Measurements from ENCODE around the gene OR2T2.
"Not testable (repeated sequence)": the region's sequence is repeated elsewhere in the genome, so short reads cannot be mapped to it uniquely, and the experiment has no call there.

The OR2T2 gene, protein sequence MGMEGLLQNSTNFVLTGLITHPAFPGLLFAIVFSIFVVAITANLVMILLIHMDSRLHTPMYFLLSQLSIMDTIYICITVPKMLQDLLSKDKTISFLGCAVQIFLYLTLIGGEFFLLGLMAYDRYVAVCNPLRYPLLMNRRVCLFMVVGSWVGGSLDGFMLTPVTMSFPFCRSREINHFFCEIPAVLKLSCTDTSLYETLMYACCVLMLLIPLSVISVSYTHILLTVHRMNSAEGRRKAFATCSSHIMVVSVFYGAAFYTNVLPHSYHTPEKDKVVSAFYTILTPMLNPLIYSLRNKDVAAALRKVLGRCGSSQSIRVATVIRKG

GRCh38 chr1:248445399-248445798, at the start of gene OR2T2:
Gene OR2T2 (plus strand): TSS chr1:248445637. CDS start chr1:248452798, 7,161 bp downstream.
- DNase-seq, result not testable (repeated sequence)

DNA sequence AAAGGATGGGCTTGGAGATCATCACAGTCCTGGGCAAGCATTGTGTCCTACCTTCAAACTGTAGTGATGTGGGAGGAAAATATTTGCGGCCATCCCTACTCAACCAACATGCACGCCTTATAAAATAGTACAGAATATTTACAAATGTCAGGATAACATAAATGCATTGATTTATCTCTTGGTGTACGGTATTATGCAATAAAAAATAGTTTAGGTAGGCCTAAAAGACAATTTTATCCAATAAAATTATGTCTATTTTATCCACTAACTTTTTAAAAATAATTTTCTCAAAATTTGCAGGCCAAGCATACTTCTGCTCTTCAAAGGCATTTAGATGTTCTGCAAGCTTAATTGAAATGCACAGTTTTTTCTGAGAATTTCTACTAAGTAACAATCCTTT, 42.7 kb upstream of the OR2T2 start, which contains the start of gene OR2T1:
Gene OR2T1, plus strand, starts transcription at position 301 of the 400 bp plus-strand sequence. CDS start 3,100 bp downstream, outside the sequence.
- no peak for DNase-seq

- DNase-seq, result peak; percentile 53
These were observed 41.4 kb upstream of the OR2T2 start for GRCh38 chr1:248404024-248404423.

DNA sequence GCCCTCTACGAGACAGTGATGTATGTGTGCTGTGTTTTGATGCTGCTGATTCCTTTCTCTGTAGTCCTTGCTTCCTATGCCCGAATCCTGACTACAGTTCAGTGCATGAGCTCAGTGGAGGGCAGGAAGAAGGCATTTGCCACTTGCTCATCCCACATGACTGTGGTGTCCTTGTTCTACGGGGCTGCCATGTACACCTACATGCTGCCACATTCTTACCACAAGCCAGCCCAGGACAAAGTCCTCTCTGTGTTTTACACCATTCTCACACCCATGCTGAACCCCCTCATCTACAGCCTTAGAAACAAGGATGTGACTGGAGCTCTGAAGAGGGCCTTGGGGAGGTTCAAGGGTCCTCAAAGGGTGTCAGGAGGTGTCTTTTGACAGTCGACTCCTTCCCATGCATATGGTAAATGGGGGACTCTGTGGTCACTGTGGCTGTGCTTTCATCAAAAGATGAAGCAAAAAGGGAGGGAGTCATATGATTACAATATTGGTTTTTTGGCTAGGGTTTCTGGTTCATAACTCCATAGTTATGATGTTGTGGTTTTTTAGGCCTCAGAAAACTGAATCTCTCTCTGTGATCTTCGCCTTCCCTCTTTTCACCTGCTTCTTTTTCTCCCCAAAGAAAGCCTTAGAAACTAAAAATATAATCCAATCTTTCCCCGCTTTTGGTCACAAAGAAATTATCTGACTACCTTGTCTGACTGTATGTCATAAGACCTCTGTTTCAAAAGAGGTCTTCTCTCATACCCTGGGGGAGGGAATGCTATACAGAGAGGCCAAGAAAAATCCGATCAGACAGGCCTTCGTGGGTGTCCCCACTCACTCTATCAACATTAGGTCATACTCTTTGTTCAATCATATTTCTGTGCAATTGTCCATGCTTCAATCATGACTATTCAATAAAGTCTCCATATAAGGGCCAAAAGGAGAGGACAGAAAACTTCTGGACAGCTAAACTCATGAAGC, 38.4 kb upstream of the OR2T2 start:
- DNase-seq, result no peak

DNA sequence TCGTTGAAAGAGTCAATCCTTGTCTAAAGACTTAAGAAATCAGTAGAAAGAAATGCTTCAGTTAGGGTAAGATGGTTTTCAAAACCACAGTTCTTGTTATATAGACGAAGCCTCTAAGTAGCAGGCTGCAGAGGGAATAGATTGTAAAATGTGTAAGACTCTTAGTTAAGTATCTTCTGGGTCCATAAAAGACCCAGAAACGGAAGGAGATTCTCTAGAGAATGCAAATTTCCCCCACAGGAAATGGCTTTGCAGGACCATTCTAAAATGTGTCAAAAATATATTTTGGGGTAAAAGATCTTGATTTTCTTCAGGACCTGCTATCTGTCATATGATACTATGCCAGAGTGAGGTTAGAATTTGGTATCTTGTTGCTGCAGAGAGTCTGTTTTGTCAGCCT, 29.2 kb upstream of the OR2T2 start:
- DNase-seq, result no peak

DNA sequence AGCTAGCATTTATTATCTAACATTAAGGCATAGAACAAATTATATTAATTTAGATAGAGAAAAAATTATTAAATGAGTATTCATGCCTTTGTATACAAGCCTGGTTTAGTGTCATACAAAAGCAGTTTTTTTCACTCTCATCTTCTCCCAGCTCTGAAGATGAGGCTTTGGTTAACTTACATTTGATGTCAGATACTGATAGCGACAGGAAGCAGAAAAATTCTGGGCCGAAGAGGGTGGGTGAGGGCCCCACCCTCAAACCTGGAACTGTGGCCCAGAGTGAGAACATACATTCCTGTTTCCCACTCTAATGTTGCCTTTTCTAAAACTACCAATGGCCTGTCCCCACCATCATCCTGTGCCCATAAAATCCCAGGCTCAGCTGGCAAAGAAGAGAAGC, 27.6 kb upstream of the OR2T2 start:
- no peak for DNase-seq

DNA sequence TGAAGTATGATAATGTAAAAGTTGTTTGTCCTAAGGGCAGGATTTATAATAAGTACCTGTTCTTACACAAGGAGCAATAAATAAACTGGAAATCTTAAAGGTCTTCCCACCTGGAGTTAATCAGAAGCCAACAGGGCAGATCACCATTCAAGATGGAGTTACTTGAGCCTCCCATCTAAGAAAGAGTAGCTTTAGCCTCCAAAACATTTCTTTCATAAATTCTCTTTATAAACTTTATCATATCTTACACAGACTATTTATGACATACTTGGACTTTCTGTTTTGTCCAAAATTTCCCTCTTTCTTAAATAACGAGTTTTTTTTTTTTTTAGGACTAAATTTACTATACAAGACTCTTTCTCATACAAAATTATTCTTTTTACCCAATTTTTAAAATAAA, 24.1 kb upstream of the OR2T2 start:
- DNase-seq, result peak; percentile 9

DNA sequence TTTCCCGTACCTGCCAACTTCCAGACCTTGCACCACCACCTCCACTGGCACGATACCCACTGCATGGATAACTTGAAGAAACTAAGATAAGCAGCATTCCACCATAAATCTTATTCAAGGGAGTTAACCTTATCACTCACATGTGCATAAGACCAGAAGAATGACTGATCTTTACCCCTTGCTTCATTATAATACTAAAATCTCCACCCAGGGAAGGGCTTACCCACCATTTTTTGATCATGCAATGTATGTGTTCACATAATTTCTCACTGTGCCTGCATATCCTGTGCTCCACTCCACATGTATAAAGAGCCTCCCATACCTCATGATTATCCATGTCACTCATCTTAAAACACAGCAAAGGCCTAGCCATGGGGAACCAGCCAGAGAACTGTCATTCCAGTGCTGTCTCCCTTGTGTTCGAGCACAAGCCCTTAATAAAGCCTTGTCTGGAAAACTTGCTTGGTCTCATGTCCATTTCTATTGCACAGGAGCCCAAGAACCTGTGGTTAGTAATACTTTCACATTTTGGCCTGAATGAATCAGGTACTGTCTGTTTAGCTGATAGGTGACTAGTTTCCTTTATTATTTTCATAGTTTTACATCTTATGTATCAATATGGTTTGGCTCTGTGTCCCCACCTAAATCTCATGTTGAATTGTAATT, 17.8 kb upstream of the OR2T2 start:
- not testable (repeated sequence) for DNase-seq

- DNase-seq, result not testable (repeated sequence)
These were observed 17.3 kb upstream of the OR2T2 start for GRCh38 chr1:248428192-248428533.

- not testable (repeated sequence) for DNase-seq
These were observed 13.8 kb upstream of the OR2T2 start for GRCh38 chr1:248431683-248432082.

- not testable (repeated sequence) for DNase-seq
These were observed 13.2 kb upstream of the OR2T2 start for GRCh38 chr1:248432201-248432600.

DNA sequence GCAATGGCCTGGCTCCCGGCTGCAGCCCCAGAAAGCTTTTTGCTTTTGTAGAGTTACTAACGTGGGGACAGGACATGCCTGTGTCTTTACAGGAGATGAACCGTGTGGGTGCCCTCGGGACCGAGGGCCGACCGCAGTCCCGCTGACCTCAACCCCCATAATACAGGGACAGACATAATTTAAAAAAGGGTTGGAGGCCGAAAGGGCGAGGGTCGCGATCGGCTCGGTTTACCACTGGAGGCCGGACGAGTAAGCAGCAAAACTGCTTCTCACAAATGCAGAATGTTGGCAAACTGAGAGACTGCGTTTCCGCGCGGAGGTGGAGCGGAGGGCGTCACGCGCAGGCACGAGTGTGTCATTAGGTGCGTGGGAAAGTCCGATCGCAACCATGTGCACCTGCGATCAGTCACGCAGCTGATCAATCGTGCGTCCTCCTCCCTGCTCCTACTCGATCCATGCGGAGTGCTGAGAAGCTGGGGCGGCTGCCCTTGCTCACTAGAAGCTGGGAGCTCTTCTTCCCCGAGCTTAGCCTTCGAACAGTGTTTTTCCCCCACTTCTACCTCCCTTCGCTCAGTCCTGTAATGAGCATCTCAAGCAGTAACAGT, 11.5 kb upstream of the OR2T2 start:
- DNase-seq, result not testable (repeated sequence)

DNA sequence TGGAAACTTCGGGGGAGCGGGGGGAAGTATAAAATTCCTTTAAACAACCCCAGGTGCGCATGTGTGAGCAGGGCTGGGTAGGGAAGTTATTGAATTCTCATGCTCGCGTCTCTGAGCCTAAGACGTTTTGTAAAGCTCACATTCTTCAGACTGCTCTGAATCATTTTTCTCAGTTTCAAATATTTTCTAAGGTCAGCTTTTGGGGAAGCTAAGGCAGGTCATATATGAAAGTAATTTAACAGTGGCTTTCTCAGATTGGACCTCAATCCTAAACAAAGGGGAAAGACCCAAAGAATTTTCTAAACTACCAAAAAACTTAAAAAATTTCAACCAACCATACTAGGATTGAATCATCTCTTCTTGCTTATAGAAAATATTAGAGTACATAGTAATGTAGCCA, 10.5 kb upstream of the OR2T2 start:
- DNase-seq, result not testable (repeated sequence)

GRCh38 chr1:248436303-248436702, 9.1 kb upstream of the OR2T2 start:
- not testable (repeated sequence) for DNase-seq

DNA sequence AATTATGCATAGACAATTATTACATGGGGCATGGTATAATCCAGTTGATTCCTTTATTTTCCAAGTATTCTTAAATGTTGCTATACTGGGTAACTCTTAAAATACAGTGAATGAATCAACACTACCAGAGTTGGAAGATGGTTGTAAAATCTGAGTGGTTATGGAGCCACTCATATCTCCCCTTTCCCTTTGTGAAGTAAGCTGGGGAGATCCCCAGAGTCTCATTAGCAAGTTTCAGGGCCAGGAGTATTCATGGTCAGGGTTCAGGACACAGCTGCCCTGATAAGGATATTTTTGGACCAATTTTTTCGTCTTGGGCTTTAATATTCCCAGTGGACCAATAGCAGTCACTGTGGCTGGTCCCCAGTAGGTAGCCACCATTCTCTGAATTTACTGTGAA, 6.8 kb upstream of the OR2T2 start:
- DNase-seq, result not testable (repeated sequence)

- DNase-seq, result not testable (repeated sequence)
These were observed 6.2 kb upstream of the OR2T2 start for GRCh38 chr1:248439283-248439682.

DNA sequence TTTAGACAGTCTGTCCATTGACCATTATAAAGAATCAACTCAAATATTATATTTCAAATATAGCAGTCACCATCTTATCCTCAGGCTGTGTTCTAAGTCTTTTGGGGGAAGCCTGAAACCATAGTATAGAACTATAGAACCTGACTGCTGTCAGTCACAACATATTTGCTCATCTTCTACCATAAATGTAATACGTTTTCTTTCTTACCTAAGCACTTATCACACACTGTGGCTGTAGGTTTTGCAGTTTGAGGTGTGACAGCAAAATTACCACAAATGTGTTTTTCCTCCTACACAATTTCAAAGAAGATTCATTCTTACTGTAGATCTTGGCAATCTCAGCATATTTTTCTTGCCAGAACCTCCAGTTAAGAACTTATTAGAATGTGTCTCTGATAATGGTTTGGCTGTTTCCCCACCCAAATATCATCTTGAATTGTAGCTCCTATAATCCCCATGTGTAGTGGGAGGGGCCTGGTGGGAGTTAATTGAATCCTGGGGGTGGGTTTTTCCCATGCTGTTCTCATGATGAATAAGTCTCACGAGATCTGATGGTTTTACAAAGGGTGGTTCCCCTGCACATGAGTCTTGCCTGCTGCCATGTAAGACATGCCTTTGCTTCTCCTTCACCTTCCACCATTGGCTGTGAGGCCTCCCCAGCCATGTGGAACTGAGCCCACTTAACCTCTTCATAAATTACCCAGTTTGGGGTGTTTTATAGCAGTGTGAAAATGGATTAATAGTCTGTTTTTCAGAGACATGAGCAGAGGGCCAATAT, 2.7 kb upstream of the OR2T2 start:
- DNase-seq, result not testable (repeated sequence)

GRCh38 chr1:248444603-248445002, 834 bp upstream of the OR2T2 start:
- DNase-seq, result not testable (repeated sequence)

- DNase-seq, result not testable (repeated sequence)
These were observed 3.1 kb downstream of the OR2T2 start for GRCh38 chr1:248448409-248449074.

DNA sequence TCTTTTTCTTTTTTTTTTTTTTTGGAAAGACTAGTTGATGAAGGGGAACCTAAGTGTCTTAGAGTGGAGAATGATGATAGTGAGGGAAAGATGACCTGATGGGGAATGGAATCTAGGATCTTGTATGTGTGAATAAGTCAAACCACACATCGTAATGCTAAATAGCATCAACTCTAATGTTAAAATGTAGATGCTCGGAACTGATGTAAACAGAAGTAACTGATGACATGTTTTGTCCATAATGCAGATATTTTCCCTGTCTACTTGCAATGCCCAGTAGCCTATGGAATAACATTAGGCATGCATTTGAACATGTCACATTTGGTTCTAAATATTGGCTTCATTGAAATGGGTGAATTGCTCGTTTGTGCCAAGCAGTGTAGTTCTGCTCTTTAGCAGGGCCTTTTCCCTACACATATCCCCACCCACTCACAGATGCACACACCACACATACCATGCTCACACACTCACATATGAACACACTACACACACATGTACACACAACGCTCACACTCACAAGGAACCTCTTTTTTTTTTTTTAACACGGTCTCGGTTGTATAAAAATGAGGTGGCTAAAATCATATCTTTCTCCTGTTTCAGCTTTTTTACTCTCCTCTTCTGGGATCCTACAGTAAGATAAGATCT, 4.5 kb downstream of the OR2T2 start:
- DNase-seq, result not testable (repeated sequence)

Data from hematopoietic multipotent progenitor cell treated with erythropoietin and hydrocortisone succinate and interleukin-3 and kit ligand, for 4 days (in vitro differentiated cells).